Hypothalamus (tissue), 51 donors: ENCODE data around the gene B3GALT6.

Source experiments
- DNase-seq, 51 donors: peaks; one replicate each; lab custom pipeline; 2025; lab: John Stamatoyannopoulos, UW

The B3GALT6 gene

GRCh38 chr1:1215080-1215676 is 16.9 kb upstream of the B3GALT6 start:
- no peak for DNase-seq

GRCh38 chr1:1215881-1216605 is 16.0 kb upstream of the B3GALT6 start:
- no peak for DNase-seq

GRCh38 chr1:1216770-1217620 is 15.0 kb upstream of the B3GALT6 start:
- DNase-seq = no peak

GRCh38 chr1:1217621-1218523 is 14.2 kb upstream of the B3GALT6 start:
- no peak for DNase-seq

GRCh38 chr1:1218524-1219200 is 13.4 kb upstream of the B3GALT6 start:
- no peak for DNase-seq

GRCh38 chr1:1219341-1219740 is 12.7 kb upstream of the B3GALT6 start:
- DNase-seq = no peak

GRCh38 chr1:1220197-1220596 is 11.8 kb upstream of the B3GALT6 start:
- DNase-seq = no peak

- DNase-seq = no peak
These were observed 10.0 kb upstream of the B3GALT6 start for GRCh38 chr1:1221887-1222574.

GRCh38 chr1:1222575-1223225 is 9.3 kb upstream of the B3GALT6 start:
- no peak for DNase-seq

GRCh38 chr1:1223321-1223720 is 8.7 kb upstream of the B3GALT6 start:
- DNase-seq = no peak

GRCh38 chr1:1223891-1224290 is 8.1 kb upstream of the B3GALT6 start:
- no peak for DNase-seq

- no peak for DNase-seq
These were observed 6.7 kb upstream of the B3GALT6 start for GRCh38 chr1:1225238-1225845.

- DNase-seq = no peak
These were observed 6.1 kb upstream of the B3GALT6 start for GRCh38 chr1:1225913-1226312.

- DNase-seq = no peak
These were observed 5.3 kb upstream of the B3GALT6 start for GRCh38 chr1:1226566-1227362.

- DNase-seq = no peak
These were observed 4.7 kb upstream of the B3GALT6 start for GRCh38 chr1:1227386-1227785.

- no peak for DNase-seq
These were observed 3.9 kb upstream of the B3GALT6 start for GRCh38 chr1:1228187-1228586.

- DNase-seq = no peak
These were observed 3.3 kb upstream of the B3GALT6 start for GRCh38 chr1:1228596-1229321.
